Activated T-helper 9 cell treated with anti-CD3 and anti-CD28 coated beads, Interleukin-2, amount 50 U/mL, for 16 hours (primary cell): Measurements from ENCODE around the gene SLC38A10.

Source experiments
- DNase-seq: peaks from one replicate; pipeline ENCODE4 v3.0.0-alpha.2; 2020; ENCODE audit warnings: low read depth

SLC38A10 gene

GRCh38 chr17:81295031-81295675 is at the start of gene SLC38A10:
Gene SLC38A10, minus strand, starts transcription at chr17:81295307. Its CDS starts 386 bp downstream, at chr17:81294921.
- peak; percentile 88 for DNase-seq

GRCh38 chr17:81342269-81343070 is 47.4 kb upstream of the SLC38A10 start:
- no peak for DNase-seq

- no peak for DNase-seq
Measured at GRCh38 chr17:81341516-81342268, 46.6 kb upstream of the SLC38A10 start.

- DNase-seq = no peak
Measured at GRCh38 chr17:81340607-81341515, 45.8 kb upstream of the SLC38A10 start.

GRCh38 chr17:81339534-81340296 is 44.6 kb upstream of the SLC38A10 start:
- DNase-seq = no peak

- DNase-seq = no peak
Measured at GRCh38 chr17:81339191-81339533, 44.1 kb upstream of the SLC38A10 start.

- DNase-seq = no peak
Measured at GRCh38 chr17:81338274-81339190, 43.4 kb upstream of the SLC38A10 start.

- DNase-seq = no peak
Measured at GRCh38 chr17:81337476-81337879, 42.4 kb upstream of the SLC38A10 start.

- DNase-seq = no peak
Measured at GRCh38 chr17:81336930-81337325, 41.8 kb upstream of the SLC38A10 start.

GRCh38 chr17:81336296-81336929 is 41.3 kb upstream of the SLC38A10 start:
- DNase-seq = no peak

GRCh38 chr17:81335773-81336157 is 40.7 kb upstream of the SLC38A10 start:
- no peak for DNase-seq

GRCh38 chr17:81334987-81335772 is 40.1 kb upstream of the SLC38A10 start:
- DNase-seq = no peak

- DNase-seq = no peak
Measured at GRCh38 chr17:81334391-81334901, 39.3 kb upstream of the SLC38A10 start.

- no peak for DNase-seq
Measured at GRCh38 chr17:81333616-81334368, 38.7 kb upstream of the SLC38A10 start.

- no peak for DNase-seq
Measured at GRCh38 chr17:81332914-81333528, 37.9 kb upstream of the SLC38A10 start.

GRCh38 chr17:81332118-81332834 is 37.2 kb upstream of the SLC38A10 start:
- no peak for DNase-seq
